WTC11 (cell line): ENCODE measurements around the gene UBE3C. TPM values are rescaled to one million over a fixed set of nuclear protein-coding genes. Genes with fewer than 3 reads are reported as not detected.
"Not testable (repeated sequence)": the region's sequence is repeated elsewhere in the genome, so short reads cannot be mapped to it uniquely, and the experiment has no call there.

Experiments
- ATAC-seq: fragments of 200-7000 bp; cut with Tn5 transposase; 2 replicates; pipeline ENCODE4 v1.10.0; 2021; ENCODE audit warnings: mild to moderate bottlenecking, moderate library complexity
- CTCF ChIA-PET: fragments of 300-600 bp; sonication (Branson Sonifier 250); formaldehyde crosslinking; loops from one replicate; lab custom pipeline; 2021; ENCODE audit warnings: antibody characterized with exemption; lab: Charles Lee
- POLR2A ChIA-PET: fragments of 350-600 bp; sonication (Branson Sonifier 250); formaldehyde crosslinking; loops from one replicate; lab custom pipeline; 2021; ENCODE audit warnings: antibody characterized with exemption; lab: Charles Lee
- DNase-seq: peaks from one replicate; pipeline ENCODE4 v3.0.0; 2021; ENCODE audit warnings: low spot score
- H3K27ac Mint-ChIP-seq: 2 replicates; pipeline ENCODE4 v1.8.0; 2021; ENCODE audit warnings: mixed read lengths
- H3K27me3 Mint-ChIP-seq: 2 replicates; pipeline ENCODE4 v1.8.0; 2021; ENCODE audit warnings: low read depth, mild to moderate bottlenecking, moderate library complexity, mixed read lengths
- H3K36me3 Mint-ChIP-seq: 2 replicates; pipeline ENCODE4 v1.8.0; 2021; ENCODE audit warnings: mixed read lengths
- H3K4me1 Mint-ChIP-seq: 2 replicates; pipeline ENCODE4 v1.8.0; 2022; ENCODE audit warnings: mixed read lengths
- H3K4me3 Mint-ChIP-seq: 2 replicates; pipeline ENCODE4 v1.8.0; 2021; ENCODE audit warnings: mild to moderate bottlenecking, moderate library complexity, mixed read lengths
- H3K9me3 Mint-ChIP-seq: 2 replicates; pipeline ENCODE4 v1.8.0; 2021; ENCODE audit warnings: mixed read lengths
- ATF2 ChIP-seq: sonication (generic); formaldehyde crosslinking; IDR thresholded peaks from 2 replicates; pipeline ENCODE4 v1.8.1; 2022; ENCODE audit warnings: low read depth, missing genetic modification reagents, borderline replicate concordance
- CDX4 ChIP-seq: fragments of 250-450 bp; sonication (Bioruptor Pico); IDR thresholded peaks from 2 replicates; pipeline ENCODE4 v1.9.0; 2021; ENCODE audit warnings: moderate library complexity, mild to moderate bottlenecking, inconsistent platforms, borderline replicate concordance
- CTCF ChIP-seq: fragments of 200-600 bp; IDR thresholded peaks from 2 replicates; pipeline ENCODE4 v1.8.0; 2022; ENCODE audit warnings: antibody characterized with exemption
- E2F5 ChIP-seq: sonication (generic); formaldehyde crosslinking; IDR thresholded peaks from 2 replicates; pipeline ENCODE4 v1.8.1; 2022; ENCODE audit warnings: mild to moderate bottlenecking, moderate library complexity, missing genetic modification reagents
- EMX1 ChIP-seq: fragments of 250-450 bp; sonication (Bioruptor Pico); IDR thresholded peaks from 2 replicates; pipeline ENCODE4 v1.8.0; 2021; ENCODE audit warnings: mild to moderate bottlenecking
- FOXP1 ChIP-seq: sonication (generic); formaldehyde crosslinking; IDR thresholded peaks from 2 replicates; pipeline ENCODE4 v1.8.0; 2022; ENCODE audit warnings: missing genetic modification reagents, mild to moderate bottlenecking, moderate library complexity, borderline replicate concordance
- GTF2I ChIP-seq: fragments of 250-450 bp; sonication (Bioruptor Pico); conservative IDR thresholded peaks from 2 replicates; pipeline ENCODE4 v1.4.0; 2021; ENCODE audit warnings: mild to moderate bottlenecking
- HMGXB4 ChIP-seq: sonication (generic); formaldehyde crosslinking; IDR thresholded peaks from 2 replicates; pipeline ENCODE4 v1.8.1; 2023; ENCODE audit warnings: mild to moderate bottlenecking, moderate library complexity, missing genetic modification reagents
- JAZF1 ChIP-seq: fragments of 250-450 bp; sonication (Bioruptor Pico); IDR thresholded peaks from 2 replicates; pipeline ENCODE4 v1.9.0; 2021; ENCODE audit warnings: moderate library complexity, mild to moderate bottlenecking, inconsistent platforms
- MXD4 ChIP-seq: fragments of 250-450 bp; sonication (Bioruptor Pico); IDR thresholded peaks from 2 replicates; pipeline ENCODE4 v1.8.0; 2021; ENCODE audit warnings: mild to moderate bottlenecking, moderate library complexity, borderline replicate concordance
- NFYB ChIP-seq: sonication (generic); formaldehyde crosslinking; conservative IDR thresholded peaks from 2 replicates; pipeline ENCODE4 v1.8.0; 2022; ENCODE audit warnings: low read depth, missing genetic modification reagents
- NR3C1 ChIP-seq: sonication (generic); formaldehyde crosslinking; conservative IDR thresholded peaks from 2 replicates; pipeline ENCODE4 v1.8.1; 2023; ENCODE audit warnings: low read depth, mild to moderate bottlenecking, missing genetic modification reagents
- SMAD3 ChIP-seq: sonication (generic); formaldehyde crosslinking; IDR thresholded peaks from 2 replicates; pipeline ENCODE4 v1.8.0; 2022; ENCODE audit warnings: missing genetic modification reagents, mild to moderate bottlenecking, borderline replicate concordance
- SOX15 ChIP-seq: fragments of 250-450 bp; sonication (Bioruptor Pico); IDR thresholded peaks from 2 replicates; pipeline ENCODE4 v1.9.0; 2021; ENCODE audit warnings: mild to moderate bottlenecking
- TCF7 ChIP-seq: sonication (generic); formaldehyde crosslinking; IDR thresholded peaks from 2 replicates; pipeline ENCODE4 v1.8.0; 2022; ENCODE audit warnings: mild to moderate bottlenecking, low read depth, missing genetic modification reagents, moderate library complexity
- ZBTB21 ChIP-seq: sonication (generic); formaldehyde crosslinking; IDR thresholded peaks from 2 replicates; pipeline ENCODE4 v1.8.1; 2023; ENCODE audit warnings: mild to moderate bottlenecking, missing genetic modification reagents, borderline replicate concordance
- ZBTB43 ChIP-seq: sonication (generic); formaldehyde crosslinking; IDR thresholded peaks from 2 replicates; pipeline ENCODE4 v1.8.1; 2023; ENCODE audit warnings: mild to moderate bottlenecking, missing genetic modification reagents
- ZNF425 ChIP-seq: fragments of 250-450 bp; sonication (Bioruptor Pico); conservative IDR thresholded peaks from 2 replicates; pipeline ENCODE4 v1.9.0; 2021; ENCODE audit warnings: mild to moderate bottlenecking
- ZNF512 ChIP-seq: sonication (generic); formaldehyde crosslinking; IDR thresholded peaks from 2 replicates; pipeline ENCODE4 v1.8.1; 2022; ENCODE audit warnings: missing genetic modification reagents, borderline replicate concordance
- ZSCAN18 ChIP-seq: fragments of 250-450 bp; sonication (Bioruptor Pico); IDR thresholded peaks from 2 replicates; pipeline ENCODE4 v2.1.2; 2022; ENCODE audit warnings: mild to moderate bottlenecking, moderate library complexity
- total RNA-seq: library from RNA; stranded (reverse); gene quantifications from 3 replicates; pipeline ENCODE4 v1.2.3, GENCODE V29; 2021

Gene UBE3C
- total RNA-seq, 1 experiment from 2014 or later: 59.7 TPM

- TF ChIP-seq HMGXB4 (CRISPR knock-in tag): no peak
- no peak for TF ChIP-seq MXD4
These were observed 9.5 kb upstream of the UBE3C start (continued) for GRCh38 chr7:157129200-157129599.

GRCh38 chr7:157129907-157130460 is 8.7 kb upstream of the UBE3C start:
- TF ChIP-seq ZBTB43 (no peak), TCF7 (CRISPR knock-in tag) (no peak), CTCF (no peak), ATF2 (CRISPR knock-in tag) (no peak), ZNF512 (CRISPR knock-in tag) (no peak), JAZF1 (no peak), GTF2I (CRISPR knock-in tag) (no peak), E2F5 (no peak), SMAD3 (CRISPR knock-in tag) (no peak), NR3C1 (CRISPR knock-in tag) (no peak), ZBTB21 (CRISPR knock-in tag) (no peak), EMX1 (no peak), CDX4 (CRISPR knock-in tag) (no peak), SOX15 (CRISPR knock-in tag) (no peak), ZNF425 (CRISPR knock-in tag) (no peak), NFYB (CRISPR knock-in tag) (no peak), FOXP1 (CRISPR knock-in tag) (no peak), ZSCAN18 (CRISPR knock-in tag) (no peak)
- Mint-ChIP-seq H3K27ac (no peak overlapping the region), H3K4me3 (no peak overlapping the region), H3K36me3 (no peaks in the 10 kb centered on the region), H3K4me1 (no peaks in the 10 kb centered on the region), H3K27me3 (peaks cover 2% of the 10 kb centered on the region; the same call in 1 of the 2 replicates), H3K9me3 (no peaks in the 10 kb centered on the region)
- ChIA-PET CTCF (no interaction called here), POLR2A (no interaction called here)
- DNase-seq: no peak
- no peak for ATAC-seq

- H3K27me3 Mint-ChIP-seq, H3K36me3 Mint-ChIP-seq, H3K9me3 Mint-ChIP-seq, H3K27ac Mint-ChIP-seq, ATAC-seq, H3K4me3 Mint-ChIP-seq, H3K4me1 Mint-ChIP-seq, POLR2A ChIA-PET, CTCF ChIA-PET, DNase-seq: not testable (repeated sequence)
These were observed 7.9 kb upstream of the UBE3C start for GRCh38 chr7:157130849-157131248.
